ENCODE data around the gene VPS37C. TPM values are rescaled to one million over a fixed set of nuclear protein-coding genes. Genes with fewer than 3 reads are reported as not detected.

Gene VPS37C
- total RNA-seq, 1 experiment from 2014 or later: 23.1 TPM

DNA sequence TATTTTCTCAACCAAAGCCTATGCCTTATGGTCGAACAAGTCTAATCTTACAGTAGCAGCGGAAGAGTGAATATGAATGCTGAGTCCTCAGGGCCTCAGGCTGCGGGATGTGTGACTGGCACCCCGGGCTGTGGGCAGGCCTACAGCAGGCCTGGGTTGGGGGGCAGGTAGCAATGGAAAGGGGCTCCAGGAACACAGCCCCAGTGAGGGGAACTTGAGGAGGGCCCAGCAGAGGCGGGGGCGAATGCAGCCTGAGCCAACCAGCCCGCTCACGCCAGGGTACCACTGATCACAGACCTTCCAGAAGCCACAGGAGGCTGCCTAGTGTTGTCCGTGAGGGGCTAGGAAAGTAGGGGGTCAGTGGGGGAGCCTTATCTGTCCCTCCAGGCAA, 70.2 kb downstream of the VPS37C start:
- TF ChIP-seq ZNF274 (IDR thresholded peaks at IDR 0.05; ENCODE audit: low read depth, low read length) (no peak), CEBPB (IDR thresholded peaks at IDR 0.05; ENCODE audit: low read depth) (no peak), TCF7L2 (IDR thresholded peaks at IDR 0.05; ENCODE audit: borderline replicate concordance, extremely low read depth, insufficient read depth, insufficient read length) (no peak), CTCF (IDR thresholded peaks at IDR 0.05 in 2 of 3, conservative IDR thresholded peaks at IDR 0.05 in 1 of 3; ENCODE audit: borderline replicate concordance in 1 of 3, insufficient read depth in 1 of 3, low read depth in 2 of 3, low read length in 2 of 3) (no peak), SIN3A (IDR thresholded peaks at IDR 0.05; ENCODE audit: low read depth) (no peak), FOSL1 (IDR thresholded peaks at IDR 0.05; ENCODE audit: low read depth) (no peak), RAD21 (IDR thresholded peaks at IDR 0.05; ENCODE audit: low read depth) (no peak), SP1 (IDR thresholded peaks at IDR 0.05; ENCODE audit: low read depth) (no peak), POLR2AphosphoS5 (IDR thresholded peaks at IDR 0.05; ENCODE audit: low read depth, low read length) (no peak), ZFX (IDR thresholded peaks at IDR 0.05) (no peak), EZH2phosphoT487 (IDR thresholded peaks at IDR 0.05; ENCODE audit: borderline replicate concordance) (no peak), ELF1 (IDR thresholded peaks at IDR 0.05; ENCODE audit: borderline replicate concordance, low read depth) (no peak), YY1 (IDR thresholded peaks at IDR 0.05; ENCODE audit: extremely low read depth, insufficient replicate concordance, low read depth, low read length) (no peak), EZH2 (IDR thresholded peaks at IDR 0.05) (no peak), SRF (IDR thresholded peaks at IDR 0.05; ENCODE audit: low read depth) (no peak)
- TF ChIP-seq, protein P1, sequence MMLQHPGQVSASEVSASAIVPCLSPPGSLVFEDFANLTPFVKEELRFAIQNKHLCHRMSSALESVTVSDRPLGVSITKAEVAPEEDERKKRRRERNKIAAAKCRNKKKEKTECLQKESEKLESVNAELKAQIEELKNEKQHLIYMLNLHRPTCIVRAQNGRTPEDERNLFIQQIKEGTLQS (IDR thresholded peaks at IDR 0.05): no peak
- TF ChIP-seq, protein P2, sequence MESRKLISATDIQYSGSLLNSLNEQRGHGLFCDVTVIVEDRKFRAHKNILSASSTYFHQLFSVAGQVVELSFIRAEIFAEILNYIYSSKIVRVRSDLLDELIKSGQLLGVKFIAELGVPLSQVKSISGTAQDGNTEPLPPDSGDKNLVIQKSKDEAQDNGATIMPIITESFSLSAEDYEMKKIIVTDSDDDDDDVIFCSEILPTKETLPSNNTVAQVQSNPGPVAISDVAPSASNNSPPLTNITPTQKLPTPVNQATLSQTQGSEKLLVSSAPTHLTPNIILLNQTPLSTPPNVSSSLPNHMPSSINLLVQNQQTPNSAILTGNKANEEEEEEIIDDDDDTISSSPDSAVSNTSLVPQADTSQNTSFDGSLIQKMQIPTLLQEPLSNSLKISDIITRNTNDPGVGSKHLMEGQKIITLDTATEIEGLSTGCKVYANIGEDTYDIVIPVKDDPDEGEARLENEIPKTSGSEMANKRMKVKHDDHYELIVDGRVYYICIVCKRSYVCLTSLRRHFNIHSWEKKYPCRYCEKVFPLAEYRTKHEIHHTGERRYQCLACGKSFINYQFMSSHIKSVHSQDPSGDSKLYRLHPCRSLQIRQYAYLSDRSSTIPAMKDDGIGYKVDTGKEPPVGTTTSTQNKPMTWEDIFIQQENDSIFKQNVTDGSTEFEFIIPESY (IDR thresholded peaks at IDR 0.05; ENCODE audit: extremely low read depth, insufficient replicate concordance, low read length): no peak
- H2AFZ ChIP-seq (ENCODE audit: low read depth, low read length, poor library complexity, severe bottlenecking): no peak overlapping the region
- H3K9me3 ChIP-seq (ENCODE audit: control insufficient read depth in 1 of 2, insufficient read depth in 1 of 2, low read depth in 1 of 2, low read length in 2 of 2): no peaks in the 10 kb centered on the region
- no TSS peak for BruUV-seq (replicated peaks)
- no peaks in the 10 kb centered on the region for H3K27me3 ChIP-seq (ENCODE audit: insufficient read depth, low read length)
- peaks cover 0 to 6% of the 10 kb centered on the region in 2 experiments; a peak in 2 of 4 replicates for H3K4me1 ChIP-seq (ENCODE audit: control insufficient read depth in 1 of 2, insufficient read depth in 2 of 2, low read length in 2 of 2)
- no peak overlapping the region for H3K27ac ChIP-seq (ENCODE audit: low read depth, low read length)
- H3K36me3 ChIP-seq (ENCODE audit: control insufficient read depth in 1 of 2, insufficient read depth in 2 of 2, low read length in 2 of 2): no peaks in the 10 kb centered on the region
- POLR2A ChIA-PET: no interaction called here
- DNase-seq (ENCODE audit: low read depth, low spot score) (no peak), ATAC-seq (no peak)
- H3K9ac ChIP-seq (ENCODE audit: low read length): no peak overlapping the region
- intact Hi-C loops (cut with micrococcal nuclease): no loop called here
- RAD21 ChIA-PET (ENCODE audit: low non-redundant PET in 1 of 2, low total read pairs in 2 of 2, uncharacterized antibody in 2 of 2, unreplicated experiment in 2 of 2): no interaction called here
- no peaks in the 10 kb centered on the region for H4K20me1 ChIP-seq (ENCODE audit: insufficient read depth)
- H3K9me2 ChIP-seq (ENCODE audit: insufficient read depth): no peaks in the 10 kb centered on the region
- H3K4me2 ChIP-seq (ENCODE audit: low read length): no peak overlapping the region
- H3K79me2 ChIP-seq (ENCODE audit: insufficient read depth, low read length): no peaks in the 10 kb centered on the region
- H3K4me3 ChIP-seq (replicated peaks in 1 of 2; ENCODE audit: low read depth in 1 of 2, low read length in 2 of 2): no peak overlapping the region
- CTCF ChIA-PET: no interaction called here

All from HCT116 (cell line).